GM23338 (cell line): ENCODE data around the gene PER2.

Experiments used
- CREB1 ChIP-seq: fragments of 250-450 bp; sonication (Bioruptor Pico); IDR thresholded peaks from 2 replicates; pipeline ENCODE4 v1.5.0; 2020; ENCODE audit warnings: low read depth, mild to moderate bottlenecking, moderate library complexity
- CTCF ChIP-seq, 2 experiments: fragments of 200-600 bp in 1 of 2; sonication (generic) in 1 of 2; conservative IDR thresholded peaks; 2 replicates each; pipeline versions ENCODE4 v1.5.1 to v1.6.1; 2016 to 2017; ENCODE audit warnings: antibody characterized with exemption in 2 of 2, low read depth in 2 of 2, mild to moderate bottlenecking in 2 of 2, moderate library complexity in 1 of 2
- ETS1 ChIP-seq: IDR thresholded peaks from 2 replicates; pipeline ENCODE4 v1.6.1; 2016; ENCODE audit warnings: antibody characterized with exemption
- EZH2 ChIP-seq: fragments of 200-600 bp; sonication (generic); IDR thresholded peaks from one replicate; pipeline ENCODE4 v1.8.0; 2017; ENCODE audit warnings: antibody characterized with exemption, mild to moderate bottlenecking, low read depth; ENCODE audit not compliant: unreplicated experiment
- EZH2phosphoT487 ChIP-seq: fragments of 200-600 bp; sonication (generic); IDR thresholded peaks from one replicate; pipeline ENCODE4 v1.8.1; 2018; ENCODE audit warnings: antibody characterized with exemption; ENCODE audit not compliant: unreplicated experiment
- JUNB ChIP-seq: IDR thresholded peaks from one replicate; pipeline ENCODE4 v1.6.1; 2016; ENCODE audit warnings: antibody characterized with exemption; ENCODE audit not compliant: unreplicated experiment
- NANOG ChIP-seq: IDR thresholded peaks from 2 replicates; pipeline ENCODE4 v1.6.1; 2016; ENCODE audit warnings: antibody characterized with exemption, borderline replicate concordance
- POLR2AphosphoS5 ChIP-seq: IDR thresholded peaks from 2 replicates; pipeline ENCODE4 v1.6.1; 2016; ENCODE audit warnings: antibody characterized with exemption, low read depth
- REST ChIP-seq: IDR thresholded peaks from one replicate; pipeline ENCODE4 v1.6.1; 2018; ENCODE audit warnings: antibody characterized with exemption; ENCODE audit not compliant: unreplicated experiment
- STAT1 ChIP-seq: IDR thresholded peaks from one replicate; pipeline ENCODE4 v1.6.1; 2016; ENCODE audit warnings: antibody characterized with exemption; ENCODE audit not compliant: unreplicated experiment
- ZNF331 ChIP-seq: fragments of 250-450 bp; sonication (Bioruptor Pico); IDR thresholded peaks from 2 replicates; pipeline ENCODE4 v1.5.0; 2020; ENCODE audit warnings: low read depth, mild to moderate bottlenecking, moderate library complexity
- ZNF462 ChIP-seq: fragments of 250-450 bp; sonication (Bioruptor Pico); IDR thresholded peaks from 2 replicates; pipeline ENCODE4 v1.5.0; 2020; ENCODE audit warnings: mild to moderate bottlenecking, moderate library complexity

GRCh38 chr2:238327751-238328150 lies 39.3 kb upstream of the PER2 start:
- no peak for TF ChIP-seq CTCF (conservative IDR thresholded peaks at IDR 0.05; ENCODE audit: low read depth in 2 of 2)
- no peak for TF ChIP-seq NANOG
- TF ChIP-seq REST: no peak
- no peak for TF ChIP-seq STAT1
- TF ChIP-seq EZH2: no peak
- no peak for TF ChIP-seq EZH2phosphoT487
- TF ChIP-seq POLR2AphosphoS5: no peak
- TF ChIP-seq CREB1 (CRISPR knock-in tag): no peak
- TF ChIP-seq ZNF331 (CRISPR knock-in tag): no peak
- no peak for TF ChIP-seq ZNF462 (CRISPR knock-in tag)
- TF ChIP-seq JUNB: no peak
- no peak for TF ChIP-seq ETS1
